Head of caudate nucleus (tissue), 42 donors: Measurements from ENCODE around the gene CPZ.

Source experiments
- DNase-seq, 42 donors: peaks; one replicate each; pipeline versions ENCODE4 v3.0.0 to v3.0.0-alpha.2; 2020 to 2021; ENCODE audit warnings: mixed read lengths in 7 of 42
- intact Hi-C: fragments of 100-400 bp; cut with DNase I; formaldehyde crosslinking; loops from one replicate; pipeline ENCODE4 v1.15.0; 2022

Gene CPZ

DNA sequence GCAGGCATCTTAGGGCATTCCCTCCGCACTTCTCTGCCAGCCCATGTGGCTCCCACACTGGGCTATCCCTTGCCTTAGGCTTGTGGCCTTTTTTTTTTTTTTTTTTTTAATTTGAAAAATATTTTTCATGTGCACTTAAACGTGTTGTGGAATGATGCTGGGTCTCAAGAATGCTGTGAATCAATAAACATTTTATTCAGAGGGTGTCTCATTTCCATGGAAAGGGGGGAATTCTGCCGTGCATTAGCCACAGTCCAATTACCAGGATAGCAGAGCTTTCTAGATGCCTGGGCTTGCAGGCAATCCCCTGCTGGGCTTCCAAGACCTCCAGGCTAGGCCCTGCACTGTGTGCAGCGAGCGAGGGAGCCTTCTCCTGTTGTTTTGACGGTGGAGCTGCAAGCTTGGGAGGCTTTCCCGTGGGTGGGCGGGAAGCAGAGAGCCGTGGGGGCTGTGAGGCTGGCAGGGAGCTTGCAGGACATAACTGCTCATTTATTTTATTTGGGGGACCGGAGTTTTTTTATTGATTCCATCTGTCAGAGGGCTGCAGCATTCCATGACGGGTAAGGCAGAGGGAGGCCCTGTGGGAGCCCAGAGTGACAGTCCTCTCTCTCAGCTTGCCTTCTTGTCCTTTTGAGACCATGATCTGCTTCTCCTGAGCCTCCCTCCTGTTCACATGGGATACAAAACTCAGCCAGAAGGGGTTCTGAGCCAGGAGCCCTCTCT, 2.6 kb upstream of the CPZ start:
- intact Hi-C loops, result loop anchor here (10.0 kb wide), 1 partner anchor 125 kb away; no protein-coding TSS in a partner anchor
- no peak for DNase-seq

DNA sequence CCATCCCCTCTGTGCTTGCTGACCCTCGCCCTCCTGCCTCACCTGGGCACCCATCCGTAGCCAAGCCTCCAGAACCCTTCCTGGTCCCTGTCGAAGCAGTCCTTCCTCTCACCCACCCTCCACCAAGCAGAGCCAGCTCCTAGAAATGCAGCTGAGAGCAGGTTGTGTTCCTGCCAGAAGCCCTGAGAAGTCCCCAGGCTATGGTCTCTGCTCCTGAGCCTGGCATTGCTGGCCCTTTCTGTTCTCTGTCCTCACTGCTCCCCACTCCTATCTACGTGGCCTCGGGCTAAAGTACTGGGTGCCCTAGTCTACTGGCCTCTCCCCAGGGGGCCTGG, 2.1 kb upstream of the CPZ start:
- no peak for DNase-seq
- intact Hi-C loops, result no loop called here

DNA sequence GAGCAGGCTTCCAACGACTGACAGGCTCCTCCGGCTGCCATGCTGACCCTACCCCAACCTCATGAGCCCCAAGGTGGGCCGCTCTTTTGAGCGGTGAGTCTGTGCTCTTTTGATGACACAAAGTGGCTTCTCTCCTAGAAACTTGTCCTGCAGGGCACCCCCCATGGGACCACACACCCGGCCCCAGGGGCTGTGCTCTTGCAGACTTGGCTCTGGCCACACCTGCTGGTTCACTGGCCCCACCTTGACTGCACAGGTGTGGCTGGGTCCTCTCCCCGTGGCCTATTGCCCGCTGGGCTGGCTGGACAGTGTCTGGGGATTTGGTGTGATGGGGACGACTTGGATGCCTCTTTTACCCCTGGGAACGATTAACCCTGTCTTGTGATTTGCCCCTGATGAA, 1.5 kb upstream of the CPZ start:
- no peak for DNase-seq
- intact Hi-C loops, result no loop called here

DNA sequence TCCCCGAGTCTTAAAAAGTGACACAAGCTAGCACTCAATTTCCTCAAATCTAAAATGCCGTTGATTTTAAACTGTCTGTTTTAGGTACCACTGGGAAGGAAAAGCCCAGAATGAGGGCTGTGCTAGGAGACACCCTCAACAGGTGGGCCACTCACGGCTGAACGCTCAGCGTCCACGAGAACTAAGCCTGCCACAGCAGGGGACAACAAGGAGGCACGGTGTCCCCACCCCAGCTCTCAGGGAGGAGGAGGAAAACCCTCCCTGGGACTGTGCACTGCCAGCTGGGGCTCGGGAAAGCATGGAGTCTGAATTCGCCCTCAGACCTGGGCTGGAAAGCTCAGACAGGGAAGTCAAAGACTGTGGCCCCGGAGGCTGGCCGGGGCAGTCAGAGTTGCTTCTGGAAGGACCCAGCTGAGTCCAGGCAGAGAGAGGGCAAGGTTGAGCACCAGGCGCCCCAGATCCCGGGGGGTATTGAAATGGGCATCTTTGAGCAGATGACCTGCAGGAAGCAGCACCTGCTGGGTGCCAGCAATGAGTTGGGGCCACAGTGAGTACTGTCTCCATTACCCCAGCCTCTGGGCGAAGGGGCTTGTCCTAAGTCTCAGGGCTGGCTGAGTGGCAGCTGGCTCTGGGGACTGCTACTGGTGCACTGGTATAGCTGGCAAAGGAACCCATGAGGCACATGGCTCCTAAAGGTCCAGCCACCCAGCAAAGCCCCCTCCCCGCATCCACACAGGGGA, 769 bp upstream of the CPZ start:
- intact Hi-C loops, result no loop called here
- no peak for DNase-seq

DNA sequence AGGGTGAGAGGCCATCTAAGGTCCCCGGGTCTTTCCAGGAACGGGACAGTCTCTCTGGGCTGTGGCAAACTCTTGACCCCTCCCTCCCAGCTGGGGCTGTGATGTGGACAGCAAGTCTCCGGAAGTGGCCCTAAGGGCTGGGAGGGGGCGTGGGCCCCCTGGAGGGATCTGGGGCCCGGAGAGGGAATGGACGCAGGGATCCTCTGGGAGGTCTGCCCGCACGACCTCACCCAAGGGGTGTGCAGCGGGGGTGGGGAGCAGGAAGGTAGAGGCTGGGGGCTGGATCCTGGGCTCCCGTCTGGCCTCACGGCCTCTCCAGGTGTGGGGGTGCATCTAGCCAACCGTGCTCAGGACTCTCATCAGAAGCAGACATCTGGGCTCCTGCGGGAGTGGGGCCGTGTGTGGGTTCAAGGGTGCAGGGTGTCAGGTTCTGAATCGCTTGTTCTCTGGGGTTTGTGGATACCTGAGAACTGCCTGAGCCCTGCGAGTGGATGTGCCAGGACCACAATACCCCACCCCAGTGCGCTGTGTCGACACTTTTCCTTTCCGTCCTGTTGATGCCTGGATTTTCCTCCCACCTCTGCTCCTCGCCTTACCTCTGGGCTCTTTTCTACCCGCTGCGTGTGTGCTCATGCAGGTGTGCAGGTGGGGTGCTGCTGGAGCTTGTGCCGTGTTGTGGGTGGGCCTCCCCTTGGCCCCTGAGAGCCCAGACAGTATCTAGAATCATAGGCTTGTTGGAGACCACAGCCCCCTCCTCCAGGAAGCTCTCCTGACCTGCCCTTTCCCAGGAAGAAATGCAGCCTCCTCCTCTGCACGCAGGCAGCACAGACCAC, 915 bp downstream of the CPZ start:
- intact Hi-C loops, result no loop called here
- no peak for DNase-seq

DNA sequence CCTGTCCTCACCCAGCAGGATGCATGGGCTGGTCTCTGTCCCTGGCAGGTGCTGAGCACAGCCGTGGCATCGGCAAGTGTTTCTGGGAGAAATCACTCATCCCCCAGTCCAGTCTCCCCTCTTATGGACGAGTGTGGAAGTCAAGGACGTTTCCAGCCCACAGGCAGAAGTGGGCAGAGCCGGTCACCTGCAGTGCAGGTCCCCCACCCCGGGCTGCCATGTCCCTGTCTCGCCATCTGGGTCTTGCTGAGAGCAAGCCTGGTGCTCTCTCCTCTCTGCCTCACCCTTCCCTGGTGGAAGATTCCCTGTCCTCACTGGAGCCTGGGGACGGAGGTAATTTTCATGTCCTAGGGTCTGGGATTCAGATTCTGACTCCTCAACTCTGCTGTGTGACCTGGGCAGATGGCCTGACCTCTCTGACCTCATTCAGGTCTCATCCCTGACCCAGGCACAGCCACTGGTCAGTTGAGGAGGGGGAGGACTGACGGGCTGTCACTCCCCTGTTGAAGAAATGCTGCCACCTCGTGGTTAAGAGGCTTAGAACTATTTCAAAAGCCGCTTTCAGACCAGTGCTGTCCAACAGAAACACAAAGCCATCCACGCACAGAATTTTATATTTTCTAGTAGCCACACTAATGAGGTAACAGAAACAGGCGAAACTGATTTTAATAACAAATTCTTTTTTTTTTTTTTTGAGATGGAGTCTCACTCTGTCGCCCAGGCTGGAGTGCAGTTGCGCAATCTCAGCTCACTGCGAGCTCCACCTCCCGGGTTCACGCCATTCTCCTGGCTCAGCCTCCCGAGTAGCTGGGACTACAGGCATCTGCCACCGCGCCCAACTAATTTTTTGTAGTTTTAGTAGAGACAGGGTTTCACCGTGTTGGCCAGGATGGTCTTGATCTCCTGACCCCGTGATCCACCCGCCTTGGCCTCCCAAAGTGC, 1.8 kb downstream of the CPZ start:
- DNase-seq, result peak in 28 of 42 donors; percentile 19 to 81 (median 50)
- intact Hi-C loops, result no loop called here

DNA sequence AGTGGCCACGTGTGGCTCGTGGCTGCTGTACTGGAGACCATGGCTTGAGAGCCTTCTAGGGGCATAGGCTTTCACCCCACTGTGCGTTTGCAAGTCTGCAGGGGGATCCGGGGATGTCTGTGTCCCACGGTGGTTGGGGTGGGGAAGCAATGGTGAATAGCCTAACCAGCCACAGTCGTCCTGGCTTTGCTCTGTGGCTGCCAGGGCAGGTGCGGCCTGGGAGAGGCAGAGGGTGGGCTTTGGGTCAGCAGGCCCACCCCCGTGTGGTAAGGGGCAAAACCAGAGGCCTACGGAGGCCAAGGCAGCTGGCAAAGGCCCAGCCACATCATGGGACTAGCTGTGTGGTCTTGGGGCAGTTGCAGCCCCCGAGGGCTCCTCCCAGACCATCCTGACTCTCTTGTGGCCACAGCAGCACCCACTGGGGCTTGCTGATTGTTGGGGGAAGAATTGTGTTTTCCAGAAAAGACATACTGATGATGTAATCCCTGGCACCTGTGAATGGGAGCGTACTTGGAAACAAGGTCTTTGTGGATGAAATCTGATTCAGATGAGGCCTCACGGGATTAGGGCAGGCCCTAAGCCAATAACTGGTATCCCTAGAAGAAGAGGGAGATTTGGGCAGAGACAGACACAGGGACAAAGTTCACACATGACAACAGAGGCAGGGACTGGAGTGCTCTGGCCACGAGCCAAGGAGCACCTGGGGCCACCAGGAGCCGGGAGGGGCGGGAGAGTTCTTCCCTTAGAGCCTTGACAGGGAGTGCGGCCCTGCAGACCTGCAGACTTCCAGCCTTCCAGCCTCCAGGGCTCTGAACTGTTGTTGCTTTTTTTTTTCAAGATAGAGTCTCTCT, 2.9 kb downstream of the CPZ start:
- no peak for DNase-seq
- intact Hi-C loops, result no loop called here

DNA sequence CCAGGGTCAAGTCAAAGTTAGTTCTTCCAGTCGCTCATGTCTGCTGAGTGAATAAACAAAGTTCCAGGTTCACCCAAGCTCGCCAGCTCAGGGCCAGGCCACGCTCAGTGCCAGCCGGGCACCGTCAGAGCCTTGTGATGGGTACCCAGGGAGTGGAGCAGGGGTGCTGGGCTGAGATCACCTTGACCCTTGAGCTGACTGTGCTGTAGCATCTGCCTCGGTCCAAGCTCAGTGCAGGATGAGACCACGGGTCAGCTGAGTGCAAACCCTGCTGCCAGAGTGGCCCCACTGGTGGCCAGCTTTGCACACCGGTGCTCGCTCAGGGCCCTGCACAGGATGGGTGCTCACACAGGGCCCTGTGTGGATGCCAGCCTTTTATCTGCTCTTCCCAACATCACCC, 4.3 kb downstream of the CPZ start:
- no peak for DNase-seq
- intact Hi-C loops, result no loop called here

DNA sequence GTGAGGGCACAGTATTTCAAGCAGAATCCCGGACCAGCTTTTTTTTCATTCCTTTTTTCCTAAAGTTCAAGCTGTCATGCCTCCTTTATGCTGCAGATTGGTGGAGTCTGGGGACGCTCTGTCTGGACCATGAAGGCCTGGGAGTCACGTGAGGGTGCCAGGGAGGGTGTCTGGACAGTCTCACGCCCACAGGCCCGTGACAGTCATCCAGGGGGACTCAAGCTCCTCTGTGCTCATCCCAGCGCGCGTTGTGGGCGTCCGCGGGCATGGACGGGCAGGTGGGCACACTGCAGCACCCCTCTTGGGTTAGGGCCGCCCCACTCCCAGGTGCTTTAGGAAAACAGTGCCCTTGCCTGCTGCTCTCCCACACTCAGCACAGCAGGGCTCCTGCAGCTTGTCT, 4.8 kb downstream of the CPZ start:
- intact Hi-C loops, result no loop called here
- DNase-seq, result no peak

DNA sequence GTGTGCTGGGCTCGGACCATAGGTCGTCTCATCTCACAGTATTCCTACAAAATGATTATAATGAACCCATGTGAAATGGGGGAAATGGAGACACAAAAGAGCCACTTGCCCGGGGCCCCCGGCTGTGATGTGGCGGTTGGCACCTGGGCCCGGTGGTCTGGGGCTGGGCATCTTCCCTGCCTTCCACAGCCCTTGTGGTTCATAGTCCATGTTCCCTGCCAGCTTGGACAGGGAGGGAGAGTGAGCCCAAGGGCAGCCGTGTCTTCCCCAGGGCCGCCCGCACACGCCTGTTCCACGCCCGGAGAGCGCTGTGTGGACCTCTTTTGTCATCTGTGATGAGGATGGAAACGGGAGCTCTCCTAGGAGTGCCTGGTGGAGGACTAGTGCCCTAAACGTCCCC, 5.2 kb downstream of the CPZ start:
- intact Hi-C loops, result no loop called here
- no peak for DNase-seq

DNA sequence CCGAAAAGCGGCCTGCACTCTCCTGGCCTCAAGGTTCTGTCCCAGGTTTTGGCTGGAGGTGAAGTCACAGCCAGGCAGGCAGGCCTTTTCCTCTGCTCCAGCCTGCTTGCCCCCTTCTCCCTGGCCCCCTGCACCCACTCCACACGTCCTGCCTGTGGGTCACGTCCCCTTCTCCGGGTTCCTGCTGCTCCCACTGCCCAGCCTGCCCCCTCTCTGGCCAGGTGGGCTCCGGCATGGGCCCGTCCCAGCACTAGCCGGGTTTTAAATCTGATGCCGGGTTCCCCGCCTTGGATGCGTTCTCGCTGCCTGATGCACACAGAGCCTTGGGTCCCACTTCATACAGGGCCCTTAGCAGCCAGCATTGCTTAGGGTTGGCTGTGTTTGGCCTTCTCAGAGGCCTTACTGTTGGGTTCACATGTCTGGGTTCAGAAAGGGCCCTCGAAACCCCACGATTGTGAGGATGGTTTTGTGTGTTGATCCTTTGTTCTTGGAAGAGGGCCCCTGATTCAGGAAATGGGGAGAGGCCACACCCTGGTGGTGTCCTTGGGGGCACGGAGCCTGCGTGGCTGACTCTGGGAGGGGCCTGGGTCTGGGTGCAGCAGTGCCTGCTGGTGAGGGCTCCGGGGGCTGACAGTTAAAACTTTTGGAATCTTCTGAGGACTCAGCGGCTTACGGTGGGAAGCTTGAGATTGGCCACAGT, 6.0 kb downstream of the CPZ start:
- intact Hi-C loops, result no loop called here
- no peak for DNase-seq

DNA sequence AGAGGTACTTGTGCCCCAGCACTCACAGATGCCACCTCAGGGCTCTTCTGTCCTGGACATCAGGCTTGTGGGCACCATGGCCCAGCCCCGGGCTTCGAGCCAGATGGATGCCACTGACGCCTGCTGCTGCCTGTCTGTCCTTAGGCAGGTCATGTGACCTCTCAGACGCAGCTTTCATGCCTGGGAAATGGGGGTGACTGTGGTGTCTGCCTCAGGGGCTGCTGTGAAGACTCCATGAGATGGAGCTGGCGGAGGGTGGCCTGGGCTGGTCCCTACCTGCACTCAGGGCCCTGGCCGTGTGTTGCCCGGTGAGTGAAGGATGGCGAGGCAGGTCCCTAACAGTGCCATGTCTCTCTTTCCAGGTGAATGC, 6.5 kb downstream of the CPZ start:
- intact Hi-C loops, result no loop called here
- no peak for DNase-seq

DNA sequence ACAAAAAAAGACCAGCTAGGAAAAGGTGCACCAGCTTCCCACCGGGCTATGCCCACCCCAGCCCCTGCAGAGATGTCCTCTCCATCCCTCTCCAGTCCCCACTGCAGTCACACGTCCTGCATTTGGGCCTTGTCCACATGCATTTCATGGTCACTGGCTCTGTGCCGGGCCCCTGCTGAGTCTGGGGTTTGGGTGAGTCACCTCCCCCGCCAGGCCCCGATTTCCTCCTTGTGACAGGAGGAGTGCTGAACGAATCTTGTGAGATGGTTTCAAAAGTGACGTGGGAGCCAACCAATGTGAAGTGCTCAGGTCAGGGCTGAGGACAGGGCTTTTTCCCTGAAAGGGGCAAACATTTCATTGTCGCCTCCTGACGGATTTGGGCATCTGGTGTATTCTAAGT, 7.1 kb downstream of the CPZ start:
- DNase-seq, result peak in 6 of 42 donors; percentile 4 to 45 (median 21)
- intact Hi-C loops, result no loop called here

DNA sequence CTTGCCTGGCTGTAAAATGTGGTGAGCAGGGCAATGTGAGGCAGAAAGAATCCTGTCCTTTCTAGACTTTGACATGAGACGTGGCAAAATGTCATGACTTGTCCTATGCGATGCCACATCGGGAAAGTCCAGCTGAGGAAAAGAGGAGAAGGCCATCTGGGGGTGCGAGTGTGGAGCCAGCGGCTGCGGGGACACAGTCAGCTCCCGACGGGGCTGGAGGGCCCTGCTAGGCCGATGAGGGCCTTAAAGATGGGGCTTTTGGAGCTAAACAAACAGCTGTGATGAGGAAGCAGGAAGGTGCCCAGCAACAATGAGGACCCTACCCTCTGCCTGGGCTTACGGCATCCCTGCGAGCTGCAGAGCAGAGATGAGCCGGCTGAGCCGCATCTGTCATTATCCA, 7.7 kb downstream of the CPZ start:
- DNase-seq, result no peak
- intact Hi-C loops, result no loop called here

DNA sequence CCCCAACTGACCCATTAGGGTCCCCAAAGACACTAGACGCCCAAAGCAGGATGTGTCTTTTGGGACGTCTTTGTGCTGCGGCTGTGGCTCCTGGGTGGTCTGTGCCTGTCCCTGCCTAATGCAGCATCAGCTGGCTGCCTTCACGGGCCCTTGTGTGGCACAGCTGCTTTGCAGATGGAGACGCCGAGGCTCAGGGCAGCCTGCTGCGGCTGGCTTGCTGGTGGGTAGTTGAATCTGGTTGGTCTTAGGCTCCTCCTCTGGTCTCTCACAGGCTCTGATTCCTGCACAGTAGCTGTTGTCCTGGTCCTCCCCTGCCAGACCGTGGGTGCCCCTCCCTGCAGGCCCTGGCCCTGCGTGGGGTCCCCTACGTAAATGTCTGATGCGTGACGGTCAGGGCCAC, 8.1 kb downstream of the CPZ start:
- intact Hi-C loops, result no loop called here
- no peak for DNase-seq

DNA sequence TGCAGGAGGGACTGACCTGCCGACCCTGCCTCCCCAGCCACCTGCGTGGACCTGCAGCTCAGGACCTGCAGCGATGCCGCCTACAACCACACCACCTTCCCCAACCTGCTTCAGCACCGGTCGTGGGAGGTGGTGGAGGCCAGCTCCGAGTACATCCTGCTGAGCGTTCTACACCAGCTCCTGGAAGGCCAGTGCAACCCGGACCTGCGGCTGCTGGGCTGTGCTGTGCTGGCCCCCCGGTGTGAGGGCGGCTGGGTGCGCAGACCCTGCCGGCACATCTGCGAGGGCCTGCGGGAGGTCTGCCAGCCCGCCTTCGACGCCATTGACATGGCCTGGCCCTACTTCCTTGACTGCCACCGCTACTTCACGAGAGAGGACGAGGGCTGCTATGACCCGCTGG, 8.5 kb downstream of the CPZ start:
- intact Hi-C loops, result no loop called here
- DNase-seq, result no peak

DNA sequence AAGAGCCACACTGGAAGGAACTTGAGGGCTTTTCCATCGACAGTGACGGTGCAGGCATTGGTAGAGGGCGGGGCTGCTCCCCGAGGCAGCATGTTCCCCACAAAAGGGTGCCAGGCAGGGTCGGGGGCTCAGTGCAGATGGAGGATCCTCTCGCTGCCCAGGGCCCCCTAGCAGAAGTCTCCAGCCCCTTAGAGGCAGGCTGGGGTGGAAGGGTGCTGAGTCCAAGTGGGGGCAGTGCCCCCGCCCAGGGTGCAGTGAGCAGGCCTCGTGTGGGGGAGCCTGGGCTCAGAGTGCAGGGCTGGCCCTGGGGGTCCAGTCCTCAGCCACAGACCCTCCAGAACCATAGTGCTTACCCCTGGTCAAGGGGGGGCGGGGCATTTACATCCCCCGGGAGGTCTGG, 9.0 kb downstream of the CPZ start:
- no peak for DNase-seq
- intact Hi-C loops, result no loop called here
